Fibroblast of lung (primary cell): ENCODE data around the gene CHRNA1. TPM values are rescaled to one million over a fixed set of nuclear protein-coding genes. Genes with fewer than 3 reads are reported as not detected.
A peak's percentile ranks its signal among the peaks of the same experiment; 100 is the strongest.

Experiments used
- DNase-seq, 2 donors: peaks; one replicate each; pipeline versions ENCODE4 v3.0.0 to v3.0.0-alpha.2; 2010; ENCODE audit warnings: low read depth in 2 of 2
- H2AFZ ChIP-seq: 2 replicates; pipeline ENCODE4 v1.5.1; 2012; ENCODE audit warnings: low read length, control low read depth, inconsistent platforms
- H3K27ac ChIP-seq: 2 replicates; pipeline ENCODE4 v1.5.1; 2011; ENCODE audit warnings: low read length, control low read depth; ENCODE audit not compliant: insufficient read depth
- H3K27me3 ChIP-seq: 2 replicates; pipeline ENCODE4 v1.5.1; 2011; ENCODE audit warnings: mild to moderate bottlenecking, low read length; ENCODE audit not compliant: control insufficient read depth, insufficient read depth
- H3K36me3 ChIP-seq: 2 replicates; pipeline ENCODE4 v1.5.1; 2011; ENCODE audit warnings: low read length; ENCODE audit not compliant: control insufficient read depth, insufficient read depth
- H3K4me1 ChIP-seq: 2 replicates; pipeline ENCODE4 v1.5.1; 2011; ENCODE audit warnings: low read length; ENCODE audit not compliant: control insufficient read depth, insufficient read depth; ENCODE audit errors: extremely low read depth
- H3K4me2 ChIP-seq: 2 replicates; pipeline ENCODE4 v1.5.1; 2011; ENCODE audit warnings: low read length, control low read depth; ENCODE audit not compliant: insufficient read depth; ENCODE audit errors: extremely low read depth
- H3K4me3 ChIP-seq, 4 experiments: fragments of 200-600 bp in 1 of 4; sonication (generic) in 1 of 4; replicated peaks in 1 of 4; 2 replicates each; pipeline ENCODE4 v1.5.1; 2011 to 2016; ENCODE audit warnings: low read length in 4 of 4, low read depth in 3 of 4, mild to moderate bottlenecking in 3 of 4, control low read depth in 2 of 4, inconsistent platforms in 1 of 4, mixed read lengths in 1 of 4; ENCODE audit not compliant: insufficient read depth in 1 of 4; ENCODE audit errors: control extremely low read depth in 1 of 4
- H3K79me2 ChIP-seq: 2 replicates; pipeline ENCODE4 v1.5.1; 2012; ENCODE audit warnings: mild to moderate bottlenecking, low read length, inconsistent platforms; ENCODE audit not compliant: control insufficient read depth, insufficient read depth
- H3K9ac ChIP-seq: 2 replicates; pipeline ENCODE4 v1.5.1; 2011; ENCODE audit warnings: mild to moderate bottlenecking, low read length, control low read depth; ENCODE audit not compliant: insufficient read depth
- H3K9me3 ChIP-seq: 2 replicates; pipeline ENCODE4 v1.5.1; 2012; ENCODE audit warnings: low read depth, low read length; ENCODE audit not compliant: control insufficient read depth, insufficient read depth
- H4K20me1 ChIP-seq: 2 replicates; pipeline ENCODE4 v1.5.1; 2011; ENCODE audit warnings: low read length; ENCODE audit not compliant: control insufficient read depth, insufficient read depth; ENCODE audit errors: extremely low read depth
- CTCF ChIP-seq, 2 donors: IDR thresholded peaks in 1 of 2; conservative IDR thresholded peaks in 1 of 2; 1 replicate in 1 of 2; 2 replicates in 1 of 2; pipeline ENCODE4 v1.5.1; 2011 to 2012; ENCODE audit warnings: low read length in 2 of 2, control low read depth in 1 of 2, inconsistent platforms in 1 of 2, low read depth in 1 of 2, mild to moderate bottlenecking in 1 of 2
- EZH2 ChIP-seq: IDR thresholded peaks from 2 replicates; pipeline ENCODE4 v1.5.1; 2012; ENCODE audit warnings: low read length, control low read depth, mild to moderate bottlenecking; ENCODE audit errors: missing control alignments
- polyA plus RNA-seq, 2 donors: library from polyadenylated mRNA; depleted of rRNA in 1 of 2; stranded (reverse) in 1 of 2; unstranded in 1 of 2; fragments of >200 nt; gene quantifications; 2 replicates each; pipeline ENCODE4 v1.2.1, GENCODE V29; 2011 to 2012; ENCODE audit warnings: missing spikeins in 1 of 2
- total RNA-seq: library from RNA; depleted of rRNA; stranded (reverse); fragments of >200 nt; gene quantifications from 2 replicates; pipeline ENCODE4 v1.2.1, GENCODE V29; 2014

The CHRNA1 gene
- total and polyA plus RNA-seq, 2 donors (not counting 1 experiment from before 2014, with no cell fraction given) = 0.33 to 1.1 TPM

DNA sequence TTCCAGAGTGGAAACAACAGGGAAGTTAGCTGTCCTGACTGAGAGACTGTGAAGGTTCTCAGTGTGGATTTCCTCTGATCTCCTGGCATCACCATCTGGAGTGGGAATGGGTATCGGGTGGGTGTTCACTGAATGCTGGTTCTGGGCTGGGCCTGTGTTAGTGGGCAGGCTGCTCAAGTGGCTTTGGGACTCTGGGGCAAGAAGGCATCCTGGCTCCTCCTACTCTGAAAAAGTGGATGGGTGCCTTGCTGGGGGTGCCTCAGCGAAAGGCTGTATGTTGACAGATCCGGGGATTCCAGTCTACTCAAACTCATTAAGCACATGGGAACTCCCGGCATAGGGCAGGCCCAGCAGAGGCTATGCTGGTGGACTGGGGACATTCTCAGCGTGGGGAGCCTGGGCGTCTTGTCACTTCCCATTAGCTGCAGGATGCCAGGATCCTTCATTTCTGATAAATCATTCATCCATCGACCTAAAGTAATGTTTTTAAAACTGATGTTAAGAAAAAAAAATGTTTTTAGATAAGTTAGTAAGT lies 27.5 kb upstream of the CHRNA1 start:
- TF ChIP-seq CTCF (conservative IDR thresholded peaks at IDR 0.05 in 1 of 2, IDR thresholded peaks at IDR 0.05 in 1 of 2; ENCODE audit: low read depth in 1 of 2, low read length in 2 of 2) (no peak), EZH2 (no peak)
- Histone ChIP-seq H4K20me1 (no peaks in the 10 kb centered on the region), H3K4me2 (no peak overlapping the region), H3K9ac (no peak overlapping the region), H2AFZ (no peak overlapping the region), H3K4me3 (no peak overlapping the region), H3K79me2 (no peaks in the 10 kb centered on the region), H3K36me3 (no peaks in the 10 kb centered on the region), H3K27ac (no peak overlapping the region), H3K9me3 (no peaks in the 10 kb centered on the region), H3K4me1 (peaks cover 22% of the 10 kb centered on the region), H3K27me3 (no peaks in the 10 kb centered on the region)
- DNase-seq = no peak

- Histone ChIP-seq H3K79me2 (no peaks in the 10 kb centered on the region), H3K36me3 (no peaks in the 10 kb centered on the region), H2AFZ (peak overlapping the region; percentile 52), H3K27me3 (no peaks in the 10 kb centered on the region), H3K9ac (no peak overlapping the region), H3K9me3 (no peaks in the 10 kb centered on the region), H3K4me1 (peaks cover 30% of the 10 kb centered on the region), H3K4me2 (no peak overlapping the region), H3K27ac (peak overlapping the region; percentile 36), H3K4me3 (no peak overlapping the region), H4K20me1 (no peaks in the 10 kb centered on the region)
- no peak for TF ChIP-seq CTCF (conservative IDR thresholded peaks at IDR 0.05 in 1 of 2, IDR thresholded peaks at IDR 0.05 in 1 of 2; ENCODE audit: low read depth in 1 of 2, low read length in 2 of 2)
- TF ChIP-seq EZH2 = no peak
- no peak for DNase-seq
These were observed 26.7 kb upstream of the CHRNA1 start for GRCh38 chr2:174791020-174791419.

DNA sequence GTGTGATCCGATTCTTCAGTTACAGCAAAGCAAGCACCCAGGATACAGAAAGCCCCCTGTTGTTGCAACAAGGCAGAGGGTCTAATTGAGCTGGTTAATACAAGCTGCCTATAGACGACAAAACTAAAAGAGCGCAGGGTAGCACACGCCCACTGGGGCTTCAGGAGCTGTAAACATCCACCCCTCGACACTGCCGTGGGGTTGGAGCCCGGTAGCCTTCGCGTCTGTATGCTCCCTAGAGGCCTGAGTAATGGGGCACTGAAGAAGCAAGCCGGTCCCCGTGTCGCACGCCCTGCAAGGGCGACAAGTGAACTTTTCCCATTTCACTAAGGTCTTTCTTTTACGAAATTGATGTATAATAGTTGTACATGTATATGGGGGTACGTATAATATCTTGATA lies 24.7 kb upstream of the CHRNA1 start:
- Histone ChIP-seq H3K4me3 (no peak overlapping the region), H3K4me1 (peaks cover 29% of the 10 kb centered on the region), H4K20me1 (no peaks in the 10 kb centered on the region), H3K27ac (peak overlapping the region; percentile 94), H3K4me2 (no peak overlapping the region), H3K9me3 (no peaks in the 10 kb centered on the region), H3K27me3 (no peaks in the 10 kb centered on the region), H3K9ac (no peak overlapping the region), H3K36me3 (no peaks in the 10 kb centered on the region), H3K79me2 (no peaks in the 10 kb centered on the region), H2AFZ (no peak overlapping the region)
- DNase-seq = no peak
- TF ChIP-seq CTCF (conservative IDR thresholded peaks at IDR 0.05 in 1 of 2, IDR thresholded peaks at IDR 0.05 in 1 of 2; ENCODE audit: low read depth in 1 of 2, low read length in 2 of 2) (no peak), EZH2 (no peak)
